ENCODE data around the gene IPO8.

The IPO8 gene

DNA sequence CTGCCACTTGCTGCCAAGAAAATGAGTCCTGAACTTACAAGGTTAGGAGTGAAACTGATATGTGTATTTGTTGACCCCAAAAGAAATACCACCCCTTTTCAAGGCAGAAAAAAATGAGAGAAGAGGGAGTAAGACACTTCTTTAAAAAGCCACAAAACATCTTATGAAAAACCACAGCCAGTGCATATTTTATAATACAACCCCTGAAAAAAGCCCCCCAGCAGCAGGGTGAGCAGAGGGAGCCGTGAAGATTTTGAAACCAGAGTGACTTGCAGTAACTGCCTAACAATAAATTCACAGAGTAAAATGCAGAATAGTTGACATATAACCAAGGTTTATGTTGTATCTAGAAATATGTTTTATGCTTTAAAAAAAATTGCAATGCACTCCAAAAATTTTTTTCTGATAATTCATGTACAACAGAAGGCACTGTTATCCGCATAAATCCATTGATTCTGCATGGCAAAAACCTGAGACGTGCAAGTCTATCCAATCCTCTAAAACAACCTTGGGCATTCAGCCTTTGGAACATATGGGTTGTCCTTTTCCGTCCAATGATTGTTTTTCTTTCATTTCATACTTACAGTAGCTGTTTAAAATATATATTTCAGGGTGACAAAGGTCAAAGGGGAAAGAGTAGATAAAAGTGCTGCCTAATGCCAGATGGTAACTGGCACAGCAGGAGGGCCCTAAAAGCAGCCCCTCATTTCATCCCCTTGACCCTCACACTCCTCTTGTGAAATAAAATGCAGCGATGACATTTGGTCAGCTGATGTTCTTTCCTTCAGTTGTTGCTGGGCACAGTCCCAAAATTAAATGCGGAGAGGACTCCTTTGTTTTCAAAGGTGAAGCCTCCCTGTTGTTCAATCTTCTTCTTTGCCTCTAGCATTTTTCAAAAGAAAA is 65.3 kb downstream of the IPO8 start:
- Histone ChIP-seq H3K27ac (replicated peaks) (no peak overlapping the region), H3K27me3 (ENCODE audit: insufficient read depth, poor library complexity, severe bottlenecking) (no peaks in the 10 kb centered on the region), H3K4me3 (replicated peaks; ENCODE audit: insufficient read depth, low read length) (no peak overlapping the region)
- DNase-seq (ENCODE audit: low read depth in 1 of 2, low spot score in 1 of 2) = no peak
- TF ChIP-seq CTCF (IDR thresholded peaks at IDR 0.05; ENCODE audit: insufficient read depth, low read length) (no peak), SPI1 (IDR thresholded peaks at IDR 0.05; ENCODE audit: borderline replicate concordance, low read depth) (no peak), POLR2AphosphoS5 (IDR thresholded peaks at IDR 0.05; ENCODE audit: low read depth) (no peak), GABPA (IDR thresholded peaks at IDR 0.05; ENCODE audit: low read depth) (no peak)
- TF ChIP-seq, protein P1, sequence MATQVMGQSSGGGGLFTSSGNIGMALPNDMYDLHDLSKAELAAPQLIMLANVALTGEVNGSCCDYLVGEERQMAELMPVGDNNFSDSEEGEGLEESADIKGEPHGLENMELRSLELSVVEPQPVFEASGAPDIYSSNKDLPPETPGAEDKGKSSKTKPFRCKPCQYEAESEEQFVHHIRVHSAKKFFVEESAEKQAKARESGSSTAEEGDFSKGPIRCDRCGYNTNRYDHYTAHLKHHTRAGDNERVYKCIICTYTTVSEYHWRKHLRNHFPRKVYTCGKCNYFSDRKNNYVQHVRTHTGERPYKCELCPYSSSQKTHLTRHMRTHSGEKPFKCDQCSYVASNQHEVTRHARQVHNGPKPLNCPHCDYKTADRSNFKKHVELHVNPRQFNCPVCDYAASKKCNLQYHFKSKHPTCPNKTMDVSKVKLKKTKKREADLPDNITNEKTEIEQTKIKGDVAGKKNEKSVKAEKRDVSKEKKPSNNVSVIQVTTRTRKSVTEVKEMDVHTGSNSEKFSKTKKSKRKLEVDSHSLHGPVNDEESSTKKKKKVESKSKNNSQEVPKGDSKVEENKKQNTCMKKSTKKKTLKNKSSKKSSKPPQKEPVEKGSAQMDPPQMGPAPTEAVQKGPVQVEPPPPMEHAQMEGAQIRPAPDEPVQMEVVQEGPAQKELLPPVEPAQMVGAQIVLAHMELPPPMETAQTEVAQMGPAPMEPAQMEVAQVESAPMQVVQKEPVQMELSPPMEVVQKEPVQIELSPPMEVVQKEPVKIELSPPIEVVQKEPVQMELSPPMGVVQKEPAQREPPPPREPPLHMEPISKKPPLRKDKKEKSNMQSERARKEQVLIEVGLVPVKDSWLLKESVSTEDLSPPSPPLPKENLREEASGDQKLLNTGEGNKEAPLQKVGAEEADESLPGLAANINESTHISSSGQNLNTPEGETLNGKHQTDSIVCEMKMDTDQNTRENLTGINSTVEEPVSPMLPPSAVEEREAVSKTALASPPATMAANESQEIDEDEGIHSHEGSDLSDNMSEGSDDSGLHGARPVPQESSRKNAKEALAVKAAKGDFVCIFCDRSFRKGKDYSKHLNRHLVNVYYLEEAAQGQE (IDR thresholded peaks at IDR 0.05; ENCODE audit: insufficient replicate concordance, low read depth) = no peak

DNA sequence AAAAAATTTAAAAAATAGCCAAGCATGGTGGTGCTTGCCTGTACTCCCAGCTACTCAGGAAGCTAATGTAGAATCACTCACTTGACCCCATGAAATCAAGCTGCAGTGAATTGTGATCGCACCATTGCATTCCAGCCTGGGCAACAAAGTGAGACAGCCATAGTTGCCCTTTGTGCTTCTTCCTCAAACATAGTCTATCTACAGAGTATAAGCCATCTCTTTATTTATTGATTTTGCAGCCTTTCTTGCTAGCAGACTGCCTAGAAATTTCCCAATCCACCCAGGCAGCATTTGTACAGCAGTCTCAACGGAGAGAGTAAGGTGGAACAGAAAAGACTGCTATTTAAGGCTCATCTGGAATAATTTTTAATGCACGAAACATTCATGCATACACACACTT is 68.8 kb downstream of the IPO8 start:
- no peak for DNase-seq (ENCODE audit: low read depth in 1 of 2, low spot score in 1 of 2)
- Histone ChIP-seq H3K27ac (replicated peaks) (no peak overlapping the region), H3K27me3 (ENCODE audit: insufficient read depth, poor library complexity, severe bottlenecking) (no peaks in the 10 kb centered on the region), H3K4me3 (replicated peaks; ENCODE audit: insufficient read depth, low read length) (no peak overlapping the region)
- TF ChIP-seq POLR2AphosphoS5 (IDR thresholded peaks at IDR 0.05; ENCODE audit: low read depth) = no peak
- TF ChIP-seq CTCF (IDR thresholded peaks at IDR 0.05; ENCODE audit: insufficient read depth, low read length) = no peak
- no peak for TF ChIP-seq GABPA (IDR thresholded peaks at IDR 0.05; ENCODE audit: low read depth)
- TF ChIP-seq, protein P1 (IDR thresholded peaks at IDR 0.05; ENCODE audit: insufficient replicate concordance, low read depth) = no peak
- TF ChIP-seq SPI1 (IDR thresholded peaks at IDR 0.05; ENCODE audit: borderline replicate concordance, low read depth) = no peak

DNA sequence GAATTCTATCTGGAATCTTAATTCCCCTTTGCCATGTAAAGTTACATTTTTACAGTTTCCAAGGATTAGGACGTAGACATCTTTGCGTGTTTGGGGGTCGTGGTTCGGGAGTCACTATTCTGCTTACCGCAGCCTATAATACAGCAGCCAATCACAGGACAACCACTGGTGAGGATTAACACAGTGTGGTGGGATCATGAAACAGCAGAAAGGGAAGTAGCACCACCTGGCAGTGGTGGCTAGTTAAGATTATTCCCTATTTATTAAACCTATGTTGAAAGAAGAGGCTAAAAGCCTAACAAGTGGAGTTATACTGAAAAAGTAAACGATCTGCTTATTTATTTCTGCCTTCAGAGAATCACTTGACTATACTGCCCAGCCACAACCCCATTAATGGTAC is 71.7 kb downstream of the IPO8 start:
- DNase-seq (ENCODE audit: low read depth in 1 of 2, low spot score in 1 of 2) = no peak
- no peaks in the 10 kb centered on the region for H3K27me3 ChIP-seq (ENCODE audit: insufficient read depth, poor library complexity, severe bottlenecking)
- no peak overlapping the region for H3K4me3 ChIP-seq (replicated peaks; ENCODE audit: insufficient read depth, low read length)
- no peak overlapping the region for H3K27ac ChIP-seq (replicated peaks)
- TF ChIP-seq GABPA (IDR thresholded peaks at IDR 0.05; ENCODE audit: low read depth) (no peak), POLR2AphosphoS5 (IDR thresholded peaks at IDR 0.05; ENCODE audit: low read depth) (no peak), CTCF (IDR thresholded peaks at IDR 0.05; ENCODE audit: insufficient read depth, low read length) (no peak), SPI1 (IDR thresholded peaks at IDR 0.05; ENCODE audit: borderline replicate concordance, low read depth) (no peak)
- TF ChIP-seq, protein P1 (IDR thresholded peaks at IDR 0.05; ENCODE audit: insufficient replicate concordance, low read depth) = no peak
